ENCODE measurements around the gene CA10. TPM values are rescaled to one million over a fixed set of nuclear protein-coding genes. Genes with fewer than 3 reads are reported as not detected.

CA10 gene
- total RNA-seq, 1 experiment from 2014 or later = not detected

GRCh38 chr17:51736356-51736755 is 422.2 kb downstream of the CA10 start:
- H3K4me1 ChIP-seq = no peaks in the 10 kb centered on the region
- no peaks in the 10 kb centered on the region for H3K36me3 Mint-ChIP-seq (ENCODE audit: insufficient read depth, unreplicated experiment)
- H3K9me3 Mint-ChIP-seq (ENCODE audit: unreplicated experiment) = no peaks in the 10 kb centered on the region
- H3K4me3 Mint-ChIP-seq (ENCODE audit: unreplicated experiment) = no peak overlapping the region
- peaks cover 6% of the 10 kb centered on the region for H3K4me1 Mint-ChIP-seq (ENCODE audit: low read depth, unreplicated experiment)
- no peak overlapping the region for H3K27ac Mint-ChIP-seq (ENCODE audit: unreplicated experiment)
- no peak for DNase-seq
- no peaks in the 10 kb centered on the region for H3K9me3 ChIP-seq
- ChIA-PET CTCF (no interaction called here), POLR2A (no interaction called here)
- BruUV-seq (replicated peaks) = no TSS peak
- no peak for TF ChIP-seq CTCF (IDR thresholded peaks at IDR 0.05; ENCODE audit: insufficient read depth in 1 of 2, low read depth in 1 of 2, low read length in 1 of 2, severe bottlenecking in 1 of 2, unreplicated experiment in 1 of 2)
- peaks cover 15% of the 10 kb centered on the region for H3K27me3 Mint-ChIP-seq (ENCODE audit: insufficient read depth, unreplicated experiment)
- no peaks in the 10 kb centered on the region; the same call in 1 of the 2 replicates for H3K27me3 ChIP-seq (replicated peaks; ENCODE audit: control insufficient read depth, insufficient read depth, low read length)
- intact Hi-C loops (cut with micrococcal nuclease; ENCODE audit: unreplicated experiment) = no loop called here
- no peaks in the 10 kb centered on the region for H3K36me3 ChIP-seq (ENCODE audit: control insufficient read depth, insufficient read depth, low read length)
- H3K4me3 ChIP-seq (ENCODE audit: low read depth, low read length) = no peak overlapping the region

- H3K4me1 Mint-ChIP-seq (ENCODE audit: low read depth, unreplicated experiment) = peaks cover 6% of the 10 kb centered on the region
- ChIA-PET POLR2A (no interaction called here), CTCF (interaction anchor here (1.0 kb wide), 1 partner anchor 363 kb away, joined by 3 read pairs; no protein-coding TSS in a partner anchor)
- no peak overlapping the region for H3K4me3 ChIP-seq (ENCODE audit: low read depth, low read length)
- no peaks in the 10 kb centered on the region for H3K36me3 Mint-ChIP-seq (ENCODE audit: insufficient read depth, unreplicated experiment)
- no TSS peak for BruUV-seq (replicated peaks)
- intact Hi-C loops (cut with micrococcal nuclease; ENCODE audit: unreplicated experiment) = loop anchor here (1.0 kb wide), 2 partner anchors 150 to 364 kb away; no protein-coding TSS in a partner anchor
- no peak for TF ChIP-seq CTCF (IDR thresholded peaks at IDR 0.05; ENCODE audit: insufficient read depth in 1 of 2, low read depth in 1 of 2, low read length in 1 of 2, severe bottlenecking in 1 of 2, unreplicated experiment in 1 of 2)
- no peaks in the 10 kb centered on the region for H3K9me3 Mint-ChIP-seq (ENCODE audit: unreplicated experiment)
- H3K4me3 Mint-ChIP-seq (ENCODE audit: unreplicated experiment) = no peak overlapping the region
- peaks cover 15% of the 10 kb centered on the region for H3K27me3 Mint-ChIP-seq (ENCODE audit: insufficient read depth, unreplicated experiment)
- H3K27ac Mint-ChIP-seq (ENCODE audit: unreplicated experiment) = no peak overlapping the region
- no peaks in the 10 kb centered on the region; the same call in 1 of the 2 replicates for H3K27me3 ChIP-seq (replicated peaks; ENCODE audit: control insufficient read depth, insufficient read depth, low read length)
- no peaks in the 10 kb centered on the region for H3K9me3 ChIP-seq
- no peaks in the 10 kb centered on the region for H3K36me3 ChIP-seq (ENCODE audit: control insufficient read depth, insufficient read depth, low read length)
- H3K4me1 ChIP-seq = no peaks in the 10 kb centered on the region
- DNase-seq = no peak
Observed at GRCh38 chr17:51734976-51735375, 423.5 kb downstream of the CA10 start.

DNA sequence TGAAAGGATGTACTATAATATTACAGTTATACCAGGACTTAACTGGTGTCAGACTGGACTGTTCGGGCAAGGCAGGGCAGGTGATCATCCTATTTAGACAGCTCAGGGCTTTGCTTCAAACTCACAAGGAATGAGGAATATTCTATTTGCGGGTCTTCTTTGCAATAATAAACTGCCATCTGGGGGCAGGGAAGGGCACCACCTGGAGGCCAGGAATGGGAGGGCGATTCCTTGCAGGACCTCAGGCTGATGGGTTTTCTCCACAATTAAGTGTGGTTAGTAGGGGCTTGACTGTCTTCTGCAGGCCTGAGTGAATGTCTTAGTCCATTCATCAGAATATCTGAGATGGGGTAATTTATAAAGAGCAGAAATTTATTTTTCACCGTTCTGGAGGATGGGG is 424.1 kb downstream of the CA10 start:
- H3K27ac Mint-ChIP-seq (ENCODE audit: unreplicated experiment) = no peak overlapping the region
- BruUV-seq (replicated peaks) = no TSS peak
- no peaks in the 10 kb centered on the region for H3K4me1 ChIP-seq

More for the DNA sequence above, 424.1 kb downstream of the CA10 start:
- H3K36me3 Mint-ChIP-seq (ENCODE audit: insufficient read depth, unreplicated experiment) = no peaks in the 10 kb centered on the region
- POLR2A ChIA-PET = no interaction called here
- CTCF ChIA-PET = interaction anchor here (1.0 kb wide), 1 partner anchor 363 kb away, joined by 3 read pairs; no protein-coding TSS in a partner anchor
- no peaks in the 10 kb centered on the region for H3K9me3 Mint-ChIP-seq (ENCODE audit: unreplicated experiment)
- no peak overlapping the region for H3K4me3 Mint-ChIP-seq (ENCODE audit: unreplicated experiment)
- Histone ChIP-seq H3K27me3 (replicated peaks; ENCODE audit: control insufficient read depth, insufficient read depth, low read length) (no peaks in the 10 kb centered on the region; the same call in 1 of the 2 replicates), H3K36me3 (ENCODE audit: control insufficient read depth, insufficient read depth, low read length) (no peaks in the 10 kb centered on the region), H3K4me3 (ENCODE audit: low read depth, low read length) (no peak overlapping the region), H3K9me3 (no peaks in the 10 kb centered on the region)
- intact Hi-C loops (cut with micrococcal nuclease; ENCODE audit: unreplicated experiment) = loop anchor here (1.0 kb wide), 2 partner anchors 149 to 363 kb away; no protein-coding TSS in a partner anchor
- H3K27me3 Mint-ChIP-seq (ENCODE audit: insufficient read depth, unreplicated experiment) = peaks cover 15% of the 10 kb centered on the region
- TF ChIP-seq CTCF (IDR thresholded peaks at IDR 0.05; ENCODE audit: insufficient read depth in 1 of 2, low read depth in 1 of 2, low read length in 1 of 2, severe bottlenecking in 1 of 2, unreplicated experiment in 1 of 2) = peak; percentile 60 to 65
- DNase-seq = peak in 1 of 2 experiments; percentile 42
- H3K4me1 Mint-ChIP-seq (ENCODE audit: low read depth, unreplicated experiment) = peaks cover 6% of the 10 kb centered on the region

Data from Caco-2 (cell line).